Stimulated activated CD8-positive, alpha-beta memory T cell treated with anti-CD3 and anti-CD28 coated beads, Interleukin-15, amount 100 ng/mL, for 24 hours (primary cell): ENCODE measurements around the gene INPP4A.

Source experiments
- DNase-seq: peaks from one replicate; pipeline ENCODE4 v3.0.0-alpha.2; 2020; ENCODE audit warnings: low read depth

INPP4A gene

GRCh38 chr2:98541906-98542305 is 97.2 kb downstream of the INPP4A start:
- no peak for DNase-seq

GRCh38 chr2:98543214-98543613 is 98.6 kb downstream of the INPP4A start:
- no peak for DNase-seq

- DNase-seq = no peak
Measured at GRCh38 chr2:98543842-98544241, 99.2 kb downstream of the INPP4A start.

- no peak for DNase-seq
Measured at GRCh38 chr2:98545591-98545990, 100.9 kb downstream of the INPP4A start.

GRCh38 chr2:98546186-98546585 is 101.5 kb downstream of the INPP4A start:
- no peak for DNase-seq

- no peak for DNase-seq
Measured at GRCh38 chr2:98547092-98547790, 102.6 kb downstream of the INPP4A start.

- DNase-seq = no peak
Measured at GRCh38 chr2:98548920-98549818, 104.5 kb downstream of the INPP4A start.

GRCh38 chr2:98550165-98550564 is 105.5 kb downstream of the INPP4A start:
- DNase-seq = no peak

GRCh38 chr2:98551316-98551715 is 106.7 kb downstream of the INPP4A start:
- DNase-seq = no peak

- no peak for DNase-seq
Measured at GRCh38 chr2:98552499-98553179, 108.0 kb downstream of the INPP4A start.

- DNase-seq = no peak
Measured at GRCh38 chr2:98554116-98554861, 109.6 kb downstream of the INPP4A start.

- DNase-seq = no peak
Measured at GRCh38 chr2:98555696-98556095, 111.0 kb downstream of the INPP4A start.

- DNase-seq = no peak
Measured at GRCh38 chr2:98556344-98557033, 111.8 kb downstream of the INPP4A start.

- no peak for DNase-seq
Measured at GRCh38 chr2:98558852-98559530, 114.3 kb downstream of the INPP4A start.

- no peak for DNase-seq
Measured at GRCh38 chr2:98559581-98559980, 114.9 kb downstream of the INPP4A start.

GRCh38 chr2:98560256-98560771 is 115.7 kb downstream of the INPP4A start:
- DNase-seq = no peak

- DNase-seq = no peak
Measured at GRCh38 chr2:98561018-98561417, 116.4 kb downstream of the INPP4A start.

GRCh38 chr2:98561902-98562695 is 117.4 kb downstream of the INPP4A start:
- no peak for DNase-seq

- no peak for DNase-seq
Measured at GRCh38 chr2:98563394-98563793, 118.7 kb downstream of the INPP4A start.
